ENCODE data around the gene MVP. TPM values are rescaled to one million over a fixed set of nuclear protein-coding genes. Genes with fewer than 3 reads are reported as not detected.
"Not testable (repeated sequence)": the region's sequence is repeated elsewhere in the genome, so short reads cannot be mapped to it uniquely, and the experiment has no call there.

MVP gene
- total RNA-seq, 1 experiment from 2014 or later, result 303 TPM

GRCh38 chr16:29841631-29842030 lies 21.4 kb downstream of the MVP start:
- no peak for DNase-seq (ENCODE audit: low read depth)

- DNase-seq (ENCODE audit: low read depth), result no peak
Measured at GRCh38 chr16:29842732-29843346, 22.6 kb downstream of the MVP start.

- DNase-seq (ENCODE audit: low read depth), result no peak
Measured at GRCh38 chr16:29843931-29844330, 23.7 kb downstream of the MVP start.

DNA sequence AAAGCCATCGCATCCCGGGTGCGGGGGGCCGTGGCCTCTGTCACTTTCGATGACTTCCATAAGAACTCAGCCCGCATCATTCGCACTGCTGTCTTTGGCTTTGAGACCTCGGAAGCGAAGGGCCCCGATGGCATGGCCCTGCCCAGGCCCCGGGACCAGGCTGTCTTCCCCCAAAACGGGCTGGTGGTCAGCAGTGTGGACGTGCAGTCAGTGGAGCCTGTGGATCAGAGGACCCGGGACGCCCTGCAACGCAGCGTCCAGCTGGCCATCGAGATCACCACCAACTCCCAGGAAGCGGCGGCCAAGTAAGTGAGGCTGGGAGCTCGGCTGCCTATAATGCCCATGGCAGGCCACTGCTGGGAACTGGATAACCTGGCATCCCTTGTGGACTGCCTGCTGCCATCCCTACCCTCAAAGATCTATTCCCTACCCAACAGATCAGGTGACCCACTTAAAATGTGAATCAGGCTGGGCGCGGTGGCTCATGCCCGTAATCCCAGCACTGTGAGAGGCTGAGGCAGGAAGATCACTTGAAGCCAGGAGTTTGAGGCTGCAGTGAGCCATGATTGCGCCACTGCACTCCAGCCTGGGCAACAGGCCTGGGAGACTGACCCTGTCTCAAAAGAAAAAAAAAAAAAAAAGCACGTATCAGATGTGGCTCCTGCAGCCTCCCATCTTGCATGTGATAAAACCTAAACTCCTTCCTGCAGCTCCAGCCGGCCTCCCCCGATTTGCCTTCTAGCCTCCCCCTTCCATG lies 24.5 kb downstream of the MVP start:
- DNase-seq (ENCODE audit: low read depth), result no peak

DNA sequence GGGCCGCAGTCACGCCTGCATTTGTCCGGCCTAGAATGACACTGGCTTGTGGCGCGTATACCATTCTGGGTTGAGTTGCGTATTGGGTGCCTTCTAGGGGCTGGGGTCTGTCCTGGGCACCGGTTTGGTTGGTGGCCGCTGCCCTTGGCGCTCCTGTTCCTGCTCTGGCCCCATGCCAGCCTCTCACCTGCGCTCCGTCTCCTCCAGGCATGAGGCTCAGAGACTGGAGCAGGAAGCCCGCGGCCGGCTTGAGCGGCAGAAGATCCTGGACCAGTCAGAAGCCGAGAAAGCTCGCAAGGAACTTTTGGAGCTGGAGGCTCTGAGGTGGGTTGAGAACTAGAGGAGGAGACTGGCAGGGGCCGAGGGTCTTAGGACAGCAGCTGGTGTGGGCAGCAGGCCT lies 25.4 kb downstream of the MVP start:
- DNase-seq (ENCODE audit: low read depth), result no peak

DNA sequence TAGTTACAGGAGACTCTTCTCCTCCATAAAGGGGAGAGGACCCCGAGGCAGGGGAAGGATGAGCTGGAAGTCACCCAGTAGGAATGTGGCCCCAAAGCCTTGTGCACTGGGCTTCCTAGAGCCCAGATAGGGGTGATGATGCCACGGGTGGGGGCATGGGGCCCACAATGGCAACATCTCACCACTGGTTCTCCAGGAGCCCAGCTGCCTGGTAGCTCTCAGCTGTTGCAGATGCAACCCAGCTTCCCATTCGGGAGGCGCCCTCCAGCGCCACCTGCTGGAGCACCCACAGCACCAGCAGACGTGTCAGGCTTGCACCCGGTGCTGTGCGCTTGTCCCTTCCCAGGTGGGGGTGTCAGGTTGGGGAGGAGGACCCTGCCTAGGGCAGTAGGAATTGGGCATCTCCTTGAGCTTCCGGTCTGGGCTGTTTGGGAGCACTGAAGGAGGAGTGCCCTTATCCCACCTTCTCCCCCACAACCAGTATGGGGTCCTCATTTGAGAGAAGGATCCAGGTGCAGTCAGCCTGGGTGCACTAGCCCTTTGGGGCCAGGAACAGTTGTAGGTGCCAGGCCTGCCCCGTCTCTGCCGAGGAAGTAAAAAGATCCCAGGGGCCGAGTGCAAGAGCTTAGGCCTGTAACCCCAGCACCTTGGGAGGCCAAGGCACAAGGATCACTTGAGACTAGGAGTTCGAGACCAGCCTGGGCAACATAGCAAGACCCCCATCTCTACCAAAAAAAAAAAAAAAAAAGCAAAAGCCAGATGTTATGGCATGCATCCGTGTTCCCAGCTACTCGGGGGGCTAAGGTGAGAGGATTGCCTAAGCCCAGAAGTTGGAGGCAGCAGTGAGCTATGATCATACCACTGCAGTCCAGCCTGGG lies 28.4 kb downstream of the MVP start:
- DNase-seq (ENCODE audit: low read depth), result peak; percentile 69

- DNase-seq (ENCODE audit: low read depth), result no peak
Measured at GRCh38 chr16:29849505-29849904, 29.2 kb downstream of the MVP start.

DNA sequence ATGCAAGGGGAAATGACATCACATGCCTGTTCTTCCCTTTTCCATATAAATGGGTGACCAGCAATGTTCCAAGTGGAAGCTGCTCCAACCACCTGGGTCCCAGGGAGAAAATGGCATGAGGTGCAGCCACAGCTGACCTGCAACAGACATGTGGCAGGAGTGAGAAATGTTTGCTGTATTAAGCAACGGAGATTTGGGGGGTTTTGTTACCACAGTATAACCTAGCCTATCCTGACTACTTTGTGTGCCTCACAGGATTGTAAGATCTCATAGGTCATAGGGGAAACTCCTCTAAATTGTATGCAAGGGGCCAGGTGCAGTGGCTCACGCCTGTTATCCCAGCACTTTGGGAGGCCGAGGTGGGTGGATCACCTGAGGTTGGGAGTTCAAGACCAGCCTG lies 30.7 kb downstream of the MVP start:
- no peak for DNase-seq (ENCODE audit: low read depth)

- no peak for DNase-seq (ENCODE audit: low read depth)
Measured at GRCh38 chr16:29852654-29853053, 32.4 kb downstream of the MVP start.

- peak; percentile 23 for DNase-seq (ENCODE audit: low read depth)
Measured at GRCh38 chr16:29854520-29855100, 34.3 kb downstream of the MVP start.

DNA sequence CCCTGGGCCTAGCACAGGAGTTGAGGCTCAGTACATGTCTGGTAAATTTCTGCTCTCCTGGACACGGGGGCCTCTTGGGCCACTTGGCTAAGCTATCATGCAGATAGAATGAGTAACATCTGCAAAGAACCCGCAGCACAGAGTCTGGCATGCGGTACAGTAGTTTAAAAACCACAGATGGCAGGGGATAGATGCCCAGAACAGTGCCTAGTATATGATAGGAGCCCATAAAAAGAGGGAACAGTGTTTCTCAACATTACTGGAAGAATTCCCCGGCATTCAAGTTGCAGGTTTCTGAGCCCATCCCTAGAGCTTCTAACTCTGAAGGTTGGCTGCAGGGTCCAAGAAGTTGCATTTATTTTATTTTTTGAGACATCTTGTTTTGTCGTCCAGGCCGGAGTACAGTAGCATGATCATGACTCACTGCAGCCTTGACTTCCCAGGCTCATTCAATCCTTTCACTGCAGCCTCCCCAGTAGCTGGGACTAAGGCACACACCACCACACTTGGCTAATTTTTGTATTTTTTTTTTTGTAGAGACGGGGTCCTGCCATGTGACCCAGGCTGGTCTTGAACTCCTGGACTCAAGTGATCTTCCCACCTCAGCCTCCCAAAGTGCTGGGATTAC lies 37.0 kb downstream of the MVP start:
- peak; percentile 89 for DNase-seq (ENCODE audit: low read depth)

- DNase-seq (ENCODE audit: low read depth), result no peak
Measured at GRCh38 chr16:29858149-29858849, 38.0 kb downstream of the MVP start.

DNA sequence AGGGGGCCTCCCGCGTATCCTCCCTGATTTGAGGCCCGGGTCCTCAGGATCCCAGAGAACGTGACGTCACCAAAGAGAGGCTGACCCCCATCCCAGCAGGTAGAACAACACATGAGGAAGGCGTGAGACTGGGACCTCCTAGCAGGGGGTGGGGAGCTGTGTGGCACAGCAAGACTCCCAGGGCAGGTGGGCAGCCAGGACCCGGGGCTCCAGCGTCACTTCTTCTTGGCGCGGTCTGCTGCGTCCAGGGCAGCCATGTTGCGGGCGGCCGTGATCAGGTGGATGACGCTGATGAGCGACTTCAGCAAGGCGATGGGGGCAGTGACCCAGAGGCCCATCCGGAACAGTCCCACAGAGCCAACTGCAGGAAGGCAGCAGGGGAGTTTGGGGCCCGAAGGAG lies 38.7 kb downstream of the MVP start:
- no peak for DNase-seq (ENCODE audit: low read depth)

- DNase-seq (ENCODE audit: low read depth), result no peak
Measured at GRCh38 chr16:29860218-29860617, 40.0 kb downstream of the MVP start.

DNA sequence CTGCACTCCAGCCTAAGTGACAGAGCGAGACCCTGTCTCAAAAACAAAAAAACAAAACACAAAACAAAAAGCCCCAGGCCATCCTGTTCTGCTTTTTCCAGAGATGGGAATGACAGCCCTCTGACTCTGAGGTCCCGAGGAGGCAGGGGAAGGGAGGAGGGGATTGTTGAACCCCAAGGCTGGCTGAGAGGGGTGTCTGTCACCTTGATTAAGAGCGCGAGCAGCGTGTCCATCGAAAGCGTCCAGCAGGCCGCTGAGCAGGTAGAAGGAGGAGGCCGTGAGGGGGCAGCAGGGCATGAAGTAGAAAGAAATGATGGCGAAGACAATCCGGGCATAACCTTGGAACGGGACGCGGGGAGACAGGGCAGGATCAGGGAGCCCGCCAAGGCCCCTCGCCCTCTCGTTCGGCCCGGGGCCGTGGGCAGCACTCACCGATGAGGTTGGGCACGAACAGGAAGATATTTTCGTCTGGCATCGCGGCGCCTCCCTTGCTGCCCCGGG lies 42.2 kb downstream of the MVP start:
- DNase-seq (ENCODE audit: low read depth), result no peak

GRCh38 chr16:29862884-29863668 lies 42.8 kb downstream of the MVP start, which contains the start of gene CDIPT:
CDIPT (minus strand) TSS chr16:29863226; CDS start chr16:29862857, 369 bp downstream.
- DNase-seq (ENCODE audit: low read depth), result peak; percentile 96

DNA sequence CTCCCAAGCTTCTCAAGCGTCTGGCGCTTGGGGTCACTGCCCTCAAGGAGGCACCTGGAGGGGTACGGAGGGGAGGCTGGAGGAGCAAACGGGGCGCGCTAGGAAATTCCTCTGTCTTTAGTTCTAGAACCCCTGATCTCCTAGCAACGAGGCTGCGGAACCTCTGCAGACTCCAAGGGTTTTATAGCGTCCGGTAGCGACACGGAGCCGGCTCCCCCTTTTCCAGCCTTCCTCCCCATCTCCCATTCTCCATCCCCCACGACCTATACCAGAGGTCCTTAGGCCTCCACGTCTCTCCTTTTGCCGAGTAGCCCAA lies 43.4 kb downstream of the MVP start:
- DNase-seq (ENCODE audit: low read depth), result no peak

GRCh38 chr16:29864205-29864604 lies 43.9 kb downstream of the MVP start:
- DNase-seq (ENCODE audit: low read depth), result no peak

DNA sequence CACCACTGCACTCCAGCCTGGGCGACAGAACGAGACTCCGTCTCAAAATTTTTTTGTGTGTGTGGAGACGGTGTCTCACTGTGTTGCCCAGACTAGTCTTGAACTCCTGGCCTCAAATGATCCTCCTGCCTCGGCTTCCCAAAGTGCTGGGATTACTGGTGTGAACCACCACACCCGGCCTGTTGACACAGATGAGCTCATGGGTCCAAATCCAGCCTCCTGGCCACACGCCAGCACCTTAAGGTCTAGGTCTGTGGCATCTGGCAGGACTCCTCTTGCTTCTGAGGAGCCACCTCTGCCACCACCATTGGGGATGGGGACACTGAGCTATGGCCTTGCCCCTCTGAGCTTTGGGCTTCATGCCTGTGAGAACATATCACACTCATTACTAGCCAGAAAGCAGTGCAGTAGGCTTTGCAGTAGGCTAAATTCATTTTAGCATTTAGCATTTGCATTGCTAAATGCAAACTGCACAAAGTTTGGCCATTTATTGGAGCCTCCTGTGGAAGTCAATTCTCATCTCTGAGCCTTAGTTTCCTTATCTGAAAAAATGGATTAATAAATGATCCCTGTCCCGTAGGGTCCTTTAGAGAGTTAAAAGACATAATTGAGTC lies 48.2 kb downstream of the MVP start:
- DNase-seq (ENCODE audit: low read depth), result no peak

GRCh38 chr16:29869067-29869466 lies 48.8 kb downstream of the MVP start:
- DNase-seq (ENCODE audit: low read depth), result not testable (repeated sequence)

Data from LHCN-M2 (cell line).